GM21367 (cell line): ENCODE data around the gene PCYT1A.
A peak's percentile ranks its signal among the peaks of the same experiment; 100 is the strongest.
"Not testable (repeated sequence)": the region's sequence is repeated elsewhere in the genome, so short reads cannot be mapped to it uniquely, and the experiment has no call there.

Source experiments
- ATAC-seq: cut with Tn5 transposase; IDR thresholded peaks from one replicate; pipeline ENCODE4 v1.9.1; 2021; ENCODE audit not compliant: unreplicated experiment

Gene PCYT1A

DNA sequence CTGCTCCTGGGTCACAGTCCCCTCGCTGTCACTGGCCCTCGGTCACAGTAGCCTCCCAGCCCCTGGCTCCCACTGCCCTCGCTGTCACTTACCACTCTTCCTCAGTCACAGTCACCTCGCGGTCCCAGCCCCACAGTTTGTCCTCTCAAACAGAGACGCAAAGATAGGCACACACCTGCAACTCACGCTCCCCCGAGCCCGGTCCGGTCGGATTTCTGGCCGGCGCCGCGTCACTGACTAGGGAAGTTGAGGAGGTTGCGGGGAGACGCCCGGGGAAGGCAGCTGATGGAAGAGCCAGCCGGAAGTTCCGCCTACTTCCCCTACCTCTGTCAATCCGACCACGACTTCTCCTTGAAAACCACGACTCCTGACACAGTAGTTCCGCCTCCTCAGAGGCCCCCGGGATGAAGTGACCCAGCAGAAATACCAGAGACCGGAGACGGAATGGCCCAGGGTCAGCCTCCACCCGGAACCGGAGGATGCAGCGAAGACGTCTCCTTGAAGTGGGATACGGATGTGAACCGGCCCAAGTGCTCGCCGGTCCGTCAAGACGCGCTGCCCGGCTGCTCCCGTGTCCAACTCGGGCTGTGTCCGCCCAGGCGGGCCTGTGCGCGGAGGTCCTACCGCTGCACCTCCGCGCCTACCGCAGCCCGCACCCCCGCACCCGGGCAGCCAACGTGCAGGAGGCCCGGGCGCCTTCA lies at the start of gene PCYT1A:
PCYT1A (minus strand) TSS at position 287 of the 701 bp plus-strand sequence. CDS start 17,195 bp downstream, outside the sequence.
- peak; percentile 73 for ATAC-seq

DNA sequence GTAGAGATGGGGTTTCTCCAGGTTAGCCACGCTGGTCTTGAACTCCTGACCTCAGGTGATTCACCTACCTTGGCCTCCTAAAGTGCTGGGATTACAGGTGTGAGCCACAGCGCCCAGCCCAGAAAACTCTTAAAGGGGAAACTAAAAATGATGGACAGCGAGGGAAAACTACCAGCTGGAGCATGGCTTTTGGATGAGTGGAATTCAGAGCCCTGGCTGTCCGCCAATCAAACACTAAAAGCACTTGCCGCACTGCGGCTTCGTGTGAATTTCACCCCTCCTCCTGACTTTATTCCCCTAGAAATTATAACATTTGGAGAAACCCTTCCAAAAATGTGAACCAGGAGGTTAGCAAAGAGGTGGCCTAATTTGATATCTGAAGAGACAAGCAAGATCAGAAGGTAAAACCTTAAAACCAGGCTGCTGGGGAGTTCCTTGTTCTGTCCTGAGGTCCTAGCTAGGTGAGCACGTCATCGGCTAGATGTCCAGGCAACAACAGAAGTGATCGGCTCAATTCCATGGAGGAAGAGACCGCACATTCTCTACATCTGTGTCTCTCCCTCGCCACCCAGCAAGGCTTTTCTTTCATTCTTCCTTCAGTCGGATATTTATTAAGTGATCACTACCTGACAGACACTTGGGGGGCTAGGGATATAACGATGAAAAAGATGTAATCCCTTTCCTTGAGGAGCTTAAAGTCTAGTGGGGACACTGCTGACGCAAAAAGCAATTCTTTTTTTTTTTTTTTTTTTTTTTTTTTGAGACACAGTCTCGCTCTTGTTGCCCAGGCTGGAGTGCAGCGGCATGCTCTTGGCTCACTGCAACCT lies 49.0 kb upstream of the PCYT1A start:
- no peak for ATAC-seq

DNA sequence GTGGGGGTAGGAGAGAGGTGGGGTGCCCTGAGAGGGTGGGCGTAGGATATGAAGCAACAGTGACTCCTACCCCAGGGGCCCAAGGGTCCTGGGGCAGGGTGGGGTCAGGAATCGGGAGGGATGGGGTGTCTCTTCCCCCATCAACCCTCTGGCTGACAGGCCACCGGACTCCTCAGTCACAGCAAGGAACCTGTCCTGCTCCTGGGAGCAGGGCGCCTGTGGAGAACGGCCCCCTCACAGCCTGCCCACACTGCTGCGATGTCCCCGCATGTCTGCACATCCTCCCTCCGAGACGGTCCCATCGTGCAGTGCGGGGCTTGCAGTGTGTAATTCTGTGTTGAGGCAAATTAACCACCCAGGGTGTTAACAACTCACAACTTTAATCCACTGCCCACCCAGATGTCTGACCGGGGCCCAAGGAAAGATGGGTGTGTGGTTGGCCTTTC lies 48.0 kb upstream of the PCYT1A start:
- no peak for ATAC-seq

DNA sequence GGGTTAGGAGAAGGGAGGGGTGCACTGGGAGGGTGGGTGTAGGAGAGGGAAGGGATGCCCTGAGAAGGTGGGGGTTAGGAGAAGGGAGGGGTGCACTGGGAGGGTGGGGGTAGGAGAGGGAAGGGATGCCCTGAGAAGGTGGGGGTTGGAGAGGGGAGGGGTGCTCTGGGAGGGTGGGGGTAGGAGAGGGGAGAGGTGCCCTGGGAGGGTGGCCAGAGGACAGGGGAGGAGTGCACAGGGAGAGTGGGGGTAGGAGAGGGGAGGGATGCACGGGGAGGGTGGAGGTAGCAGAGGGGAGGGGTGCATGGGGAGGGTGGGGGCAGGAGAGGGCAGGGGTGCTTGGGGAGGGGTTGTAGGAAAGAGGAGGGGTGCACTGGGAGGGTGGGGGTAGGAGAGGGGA lies 47.5 kb upstream of the PCYT1A start:
- no peak for ATAC-seq

DNA sequence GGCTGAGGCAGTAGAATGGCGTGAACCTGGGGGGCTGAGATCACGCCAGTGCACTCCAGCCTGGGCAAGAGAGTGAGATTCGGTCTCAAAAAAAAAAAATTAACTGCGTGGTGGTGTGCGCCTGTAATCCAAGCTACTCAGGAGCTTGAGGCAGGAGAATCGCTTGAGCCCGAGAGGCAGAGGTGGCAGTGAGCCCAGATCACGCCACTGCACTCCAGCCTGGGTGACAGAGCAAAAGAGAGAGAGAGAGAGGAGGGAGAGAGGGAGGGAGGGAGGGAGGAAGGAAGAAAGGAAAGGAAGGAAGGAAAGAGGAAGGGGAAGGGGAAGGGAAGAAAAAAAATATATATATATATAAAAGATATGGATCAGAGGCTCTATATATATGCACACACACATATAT lies 44.6 kb upstream of the PCYT1A start:
- ATAC-seq, result no peak

DNA sequence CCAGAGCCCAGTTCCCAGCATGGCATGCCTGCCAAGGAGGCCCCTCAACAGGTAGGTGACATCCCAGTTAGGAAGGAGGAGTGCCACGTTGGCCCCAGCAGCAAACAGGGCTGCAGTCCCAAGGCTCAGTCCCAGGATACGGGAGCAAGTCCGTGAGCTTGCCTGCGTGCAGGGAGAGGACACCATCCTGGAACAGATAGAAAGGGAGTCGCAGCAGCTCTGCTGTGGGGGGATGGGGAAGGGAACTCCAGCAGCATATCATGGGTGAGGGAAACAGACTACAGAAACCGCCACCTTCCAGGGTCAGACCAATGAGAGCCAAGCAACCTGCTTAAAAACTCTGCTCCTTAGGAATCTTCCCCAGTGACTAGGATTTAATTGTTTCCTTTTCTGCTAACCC lies 39.9 kb upstream of the PCYT1A start:
- no peak for ATAC-seq

DNA sequence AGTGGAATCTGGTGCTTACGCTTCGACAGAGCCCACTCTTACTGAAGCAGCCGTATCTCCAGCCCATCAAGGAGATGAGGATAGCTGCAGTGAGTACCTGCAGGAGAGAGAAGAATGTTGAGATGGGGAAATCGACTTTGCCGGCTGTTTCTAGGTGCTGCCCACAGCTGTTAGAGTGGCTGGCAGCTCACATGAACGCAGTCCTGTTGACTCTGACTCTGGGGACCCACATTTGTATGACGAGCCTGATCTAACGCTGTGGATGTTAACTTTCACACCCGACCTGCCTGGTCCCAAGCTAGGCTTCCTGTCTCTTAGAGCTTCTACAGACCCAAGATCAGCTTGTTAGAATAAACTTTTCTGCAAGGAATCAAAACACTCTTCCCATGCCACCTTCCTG lies 39.4 kb upstream of the PCYT1A start:
- no peak for ATAC-seq

DNA sequence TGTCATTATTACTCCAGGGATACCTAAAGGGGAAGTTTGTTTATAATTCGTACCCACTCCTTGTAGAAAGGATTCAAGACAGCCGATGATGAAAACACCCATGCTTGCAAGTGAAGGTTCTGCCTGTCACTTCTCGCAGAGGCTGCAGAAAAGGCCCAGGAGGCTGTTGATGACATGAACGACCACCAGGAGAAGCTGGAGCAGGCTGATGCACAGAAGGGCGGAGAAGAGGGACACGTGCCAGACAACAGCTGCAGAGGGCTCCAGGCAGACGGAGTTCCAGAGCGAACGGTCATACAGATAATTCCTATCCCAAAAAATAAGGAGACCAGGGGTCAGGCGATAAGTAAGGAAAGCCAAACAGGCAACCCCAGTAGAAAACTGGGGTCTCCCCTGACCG lies 36.2 kb upstream of the PCYT1A start:
- no peak for ATAC-seq

DNA sequence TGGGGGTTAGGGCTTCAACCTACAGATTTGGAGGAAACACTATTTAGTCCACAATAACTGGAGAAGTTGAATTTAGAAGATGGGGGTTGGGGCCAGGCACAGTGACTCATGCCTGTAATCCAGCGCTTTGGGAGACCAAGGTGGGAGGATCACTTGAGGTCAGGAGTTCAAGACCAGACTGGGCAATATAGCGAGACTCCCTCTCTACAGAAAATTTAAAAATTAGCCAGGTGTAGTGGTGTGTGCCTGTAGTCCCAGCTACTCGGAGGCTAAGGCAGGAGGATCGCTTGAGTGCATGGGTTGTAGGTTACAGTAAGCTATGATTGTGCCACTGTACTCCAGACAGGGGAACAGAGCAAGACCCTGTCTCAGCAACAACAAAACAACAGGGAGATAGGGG lies 35.5 kb upstream of the PCYT1A start:
- ATAC-seq, result no peak

DNA sequence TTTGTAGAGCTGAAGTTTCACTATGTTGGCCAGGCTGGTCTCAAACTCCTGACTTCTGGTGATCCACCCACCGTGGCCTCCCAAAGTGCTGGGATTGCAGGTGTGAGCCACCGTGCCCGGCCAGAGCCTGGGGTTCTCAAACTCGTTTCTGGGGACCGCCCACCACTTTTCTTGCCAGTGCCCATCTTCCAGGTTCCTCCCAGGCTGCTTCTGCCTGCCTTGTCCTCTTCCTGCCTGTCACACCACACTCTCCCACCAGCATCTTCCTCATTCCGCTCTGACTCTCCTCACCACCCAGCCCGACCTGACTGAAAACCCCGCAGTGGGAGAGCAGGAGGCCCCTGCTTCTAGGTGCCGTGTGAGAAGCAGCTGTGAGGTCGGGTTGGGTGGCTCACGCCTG lies 33.6 kb upstream of the PCYT1A start:
- no peak for ATAC-seq

DNA sequence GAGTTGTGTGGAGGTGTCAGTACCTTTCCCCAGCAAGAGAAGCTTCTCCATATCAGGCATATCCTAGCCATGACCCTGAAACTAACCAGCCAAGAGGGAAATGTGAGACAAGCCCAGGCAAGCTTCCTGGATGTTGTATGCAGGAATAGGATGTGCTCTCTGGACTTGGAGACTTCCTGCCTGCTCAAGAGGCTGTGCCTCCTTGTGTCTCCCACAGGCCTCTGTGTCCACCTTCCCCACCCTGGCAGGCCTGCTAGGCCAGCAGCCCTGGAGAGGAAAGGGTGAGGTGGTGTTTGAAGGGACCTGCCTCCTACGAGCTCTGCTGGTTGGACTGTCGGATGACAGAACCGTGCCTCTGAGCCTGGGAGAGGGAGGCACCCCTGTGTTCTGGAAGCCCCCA lies 32.6 kb upstream of the PCYT1A start:
- ATAC-seq, result no peak

DNA sequence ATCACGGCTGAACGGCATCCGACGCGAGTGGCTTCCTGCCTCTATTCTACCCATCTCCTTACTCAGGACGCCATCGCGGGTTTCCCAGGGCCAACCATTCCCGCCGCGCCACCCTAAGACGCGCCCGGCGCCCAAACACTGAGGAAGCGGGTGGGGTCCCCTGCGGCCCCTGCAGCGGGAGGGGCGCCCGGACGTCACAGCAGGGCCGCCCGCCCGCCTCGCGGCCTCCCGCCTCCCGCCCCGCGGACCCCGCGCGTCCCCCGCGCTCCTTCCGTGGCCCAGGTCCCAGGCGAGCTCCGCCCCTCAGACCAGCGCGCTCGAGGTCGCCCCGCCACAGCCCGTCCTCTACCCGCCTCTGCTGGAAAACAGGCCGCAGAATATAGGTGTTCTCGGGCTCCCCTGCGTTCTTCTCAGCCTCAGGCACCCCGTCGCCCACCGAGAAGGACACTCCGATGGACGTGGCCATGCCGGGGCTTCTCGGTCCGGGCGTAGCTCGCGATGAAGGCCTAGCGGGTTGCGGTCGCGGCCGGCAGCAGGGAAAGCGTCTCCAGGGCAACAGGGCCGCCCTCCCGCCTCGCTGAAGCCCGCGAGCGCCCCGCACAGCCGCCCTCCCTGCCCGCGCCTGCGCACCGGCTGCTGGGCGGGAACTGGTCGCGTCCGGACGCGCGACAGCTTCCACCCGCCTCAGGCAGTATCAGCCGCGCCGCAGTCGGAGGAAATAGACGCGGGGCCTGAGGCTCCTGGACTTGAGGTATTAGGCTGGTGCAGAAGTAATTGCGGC lies 30.4 kb upstream of the PCYT1A start, which contains the start of gene DYNLT2B:
DYNLT2B (minus strand) TSS at position 554 of the 781 bp plus-strand sequence; CDS start at position 466, 88 bp downstream.
- peak; percentile 76 for ATAC-seq

DNA sequence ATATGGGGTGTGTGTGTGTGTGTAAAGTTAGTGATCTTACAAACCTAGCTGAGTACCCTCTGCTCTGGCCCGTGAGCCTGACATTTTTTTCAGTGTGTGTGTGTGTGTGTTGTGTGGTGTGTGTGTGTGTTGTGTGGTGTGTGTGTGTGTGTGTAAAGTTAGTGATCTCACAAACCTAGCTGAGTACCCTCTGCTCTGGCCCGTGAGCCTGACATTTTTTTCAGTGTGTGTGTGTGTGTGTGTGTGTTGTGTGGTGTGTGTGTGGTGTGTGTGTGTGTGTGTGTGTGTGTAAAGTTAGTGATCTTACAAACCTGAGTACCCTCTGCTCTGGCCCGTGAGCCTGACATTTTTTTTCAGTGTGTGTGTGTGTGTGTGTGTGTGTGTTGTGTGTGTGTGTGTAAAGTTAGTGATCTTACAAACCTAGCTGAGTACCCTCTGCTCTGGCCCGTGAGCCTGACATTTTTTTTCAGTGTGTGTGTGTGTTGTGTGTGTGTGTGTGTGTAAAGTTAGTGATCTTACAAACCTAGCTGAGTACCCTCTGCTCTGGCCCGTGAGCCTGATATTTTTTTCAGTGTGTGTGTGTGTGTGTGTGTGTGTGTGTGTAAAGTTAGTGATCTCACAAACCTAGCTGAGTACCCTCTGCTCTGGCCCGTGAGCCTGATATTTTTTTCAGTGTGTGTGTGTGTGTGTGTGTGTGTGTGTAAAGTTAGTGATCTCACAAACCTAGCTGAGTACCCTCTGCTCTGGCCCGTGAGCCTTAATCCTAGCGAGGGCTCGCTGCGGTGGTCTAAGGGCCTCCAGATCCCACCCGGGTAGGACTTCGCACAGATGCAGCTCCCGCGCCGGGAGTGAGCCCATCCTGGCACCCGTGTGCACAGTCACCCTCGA lies 29.5 kb upstream of the PCYT1A start:
- not testable (repeated sequence) for ATAC-seq

DNA sequence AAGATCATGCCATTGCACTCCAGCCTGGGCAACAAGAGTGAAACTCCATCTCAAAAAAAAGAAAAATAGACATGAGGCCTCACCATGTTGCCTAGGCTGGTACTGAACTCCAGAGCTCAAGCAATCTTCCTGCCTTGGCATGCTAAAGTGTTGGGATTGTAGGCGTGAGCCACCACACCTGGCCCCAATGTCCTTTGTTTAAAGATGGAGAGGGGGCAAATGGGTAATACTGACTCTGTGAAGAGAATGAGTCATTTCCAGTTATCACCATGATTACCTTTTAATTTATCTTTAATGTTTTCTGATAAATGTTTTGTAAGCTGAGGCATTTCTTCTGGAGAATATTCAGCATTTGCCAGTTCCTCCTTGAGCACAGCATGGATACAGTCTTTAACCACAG lies 28.3 kb upstream of the PCYT1A start:
- ATAC-seq, result no peak

DNA sequence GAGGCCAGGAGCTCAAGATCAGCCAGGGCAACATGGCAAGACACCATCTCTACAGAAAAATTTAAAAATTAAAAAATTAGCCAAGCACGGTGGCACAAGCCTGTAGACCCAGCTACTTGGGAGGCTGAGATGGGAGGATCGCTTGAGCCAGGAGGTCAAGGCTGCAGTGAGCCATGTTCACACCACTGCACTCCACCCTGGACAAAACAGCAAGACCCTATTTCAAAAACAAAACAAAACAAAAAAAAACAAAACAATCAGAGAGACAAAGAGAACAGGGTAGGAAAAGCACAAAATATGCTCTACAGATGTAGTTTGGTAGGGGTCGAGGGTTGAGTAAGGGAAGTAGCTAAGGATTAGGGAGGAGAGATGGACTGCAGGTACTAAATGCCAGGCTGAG lies 27.1 kb upstream of the PCYT1A start:
- ATAC-seq, result no peak

DNA sequence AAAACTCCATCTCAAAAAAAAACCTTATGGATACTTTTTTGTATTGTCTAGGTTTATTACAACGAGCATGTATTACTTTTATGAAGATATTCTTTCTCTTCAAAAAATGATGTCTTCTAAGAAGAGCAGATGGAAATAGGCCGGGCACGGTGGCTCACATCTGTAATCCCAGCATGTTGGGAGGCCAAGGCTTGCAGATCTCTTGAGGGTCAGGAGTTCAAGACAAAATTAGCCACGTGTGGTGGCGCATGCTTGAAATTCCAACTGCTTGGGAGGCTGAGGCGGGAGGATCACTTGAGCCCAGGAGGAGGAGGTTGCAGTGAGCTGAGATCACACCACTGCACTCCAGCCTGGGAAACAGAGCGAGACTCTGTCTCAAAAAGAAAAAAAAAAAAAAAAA lies 26.6 kb upstream of the PCYT1A start:
- ATAC-seq, result not testable (repeated sequence)

DNA sequence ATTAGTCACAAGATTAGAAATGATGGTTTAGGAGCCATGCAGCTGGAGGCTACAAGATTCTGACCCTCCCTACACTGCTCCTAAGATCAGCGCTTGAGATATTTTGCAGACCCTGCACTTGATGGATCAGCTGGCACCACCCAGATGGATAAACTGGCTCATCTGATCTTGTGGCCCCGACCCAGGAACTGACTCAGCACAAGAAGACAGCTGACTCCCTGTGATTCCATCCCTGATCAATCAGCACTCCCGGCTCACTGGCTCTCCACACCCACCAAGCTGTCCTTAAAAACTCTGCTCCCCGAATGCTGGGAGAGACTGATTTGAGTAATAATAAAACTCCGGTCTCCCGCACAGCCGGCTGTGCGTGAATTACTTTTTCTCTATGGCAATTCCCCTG lies 15.4 kb upstream of the PCYT1A start:
- not testable (repeated sequence) for ATAC-seq

DNA sequence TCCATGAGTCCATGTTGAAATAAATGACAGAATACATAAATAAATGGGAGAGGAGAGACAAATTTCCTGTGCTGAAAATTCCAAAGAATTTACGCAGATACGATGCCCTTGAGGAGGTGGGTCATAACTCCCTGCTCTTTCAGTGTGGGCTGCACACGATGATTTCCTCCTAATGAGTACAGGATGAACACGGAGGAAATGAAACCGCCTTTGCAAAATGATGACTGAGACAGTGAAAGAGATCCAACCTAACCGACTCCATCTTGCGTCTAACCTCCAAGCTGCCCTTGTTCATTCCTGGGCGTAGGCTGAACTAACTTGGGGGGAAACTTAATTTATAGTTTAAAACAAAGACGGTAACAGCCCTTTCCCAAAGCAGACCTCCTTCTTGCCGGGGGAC lies 15.0 kb upstream of the PCYT1A start:
- not testable (repeated sequence) for ATAC-seq

DNA sequence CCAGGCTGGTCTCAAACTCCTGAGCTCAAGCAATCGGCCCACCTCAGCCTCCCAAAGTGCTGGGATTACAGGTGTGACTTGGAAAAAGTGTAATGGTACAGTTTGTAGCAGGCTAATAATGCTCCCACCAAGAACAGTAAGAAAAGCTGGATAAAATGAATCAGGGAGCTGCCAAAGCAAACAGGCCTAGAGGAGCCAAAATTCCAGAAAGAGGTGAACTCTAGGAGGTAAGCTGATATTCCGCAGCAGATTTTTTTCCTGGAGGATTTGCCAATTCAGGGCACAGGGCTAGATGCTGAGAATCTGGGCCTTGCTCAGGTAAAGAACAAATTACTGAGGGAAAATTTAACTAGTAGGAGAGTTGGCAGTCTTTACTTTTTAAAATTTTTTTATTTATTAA lies 11.0 kb upstream of the PCYT1A start:
- ATAC-seq, result no peak

DNA sequence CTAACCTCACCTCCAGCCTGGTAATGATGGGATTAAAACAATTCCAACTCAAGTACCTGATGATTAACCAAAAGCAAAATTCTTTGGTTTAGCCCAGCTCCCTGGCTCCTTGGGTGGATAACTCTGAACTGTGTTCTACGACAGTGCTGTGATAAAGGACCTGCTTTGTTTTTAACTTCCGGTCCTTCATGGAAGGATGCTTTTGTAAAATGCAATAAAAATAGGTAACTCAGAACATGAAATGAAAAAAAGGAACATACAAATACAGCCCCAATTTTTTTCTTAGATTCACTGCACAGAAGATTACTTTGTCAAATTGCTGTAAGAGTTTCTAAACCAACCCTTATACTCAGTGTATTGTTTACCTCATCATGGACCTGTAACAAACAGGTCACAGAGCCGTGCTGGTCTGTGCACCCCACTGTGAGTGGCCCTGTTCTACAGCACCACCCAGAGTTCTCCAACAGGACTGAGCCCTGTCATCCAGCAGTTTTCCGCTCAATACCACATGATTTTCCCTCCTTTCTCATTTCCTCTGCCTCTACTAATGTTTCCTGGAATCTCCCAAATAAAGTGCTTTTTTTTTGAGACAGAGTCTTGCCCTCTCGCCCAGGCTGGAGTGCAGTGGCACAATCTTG lies 4.9 kb upstream of the PCYT1A start:
- no peak for ATAC-seq
